ENCODE results near the gene LCE3A. TPM values are rescaled to one million over a fixed set of nuclear protein-coding genes. Genes with fewer than 3 reads are reported as not detected.

Gene LCE3A, protein sequence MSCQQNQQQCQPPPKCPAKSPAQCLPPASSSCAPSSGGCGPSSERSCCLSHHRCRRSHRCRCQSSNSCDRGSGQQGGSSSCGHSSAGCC
- total RNA-seq (2012; rRNA removed): not detected in 2 replicates
- polyA plus RNA-seq (2012; rRNA removed): not detected in 2 replicates
- polyA plus RNA-seq (2012; cell fraction: cytosol; rRNA removed): not detected in 2 replicates
- polyA plus RNA-seq (2012; cell fraction: nucleus; rRNA removed; ENCODE audit: low replicate concordance): not detected in 2 replicates
- not detected for Bru-seq, nascent RNA
- BruChase-seq, experiment 1, labeled RNA remaining after a 6-hour chase: not detected
- BruChase-seq, experiment 2, labeled RNA remaining after a 2-hour chase: not detected
- long read RNA-seq: 0 reads

DNA sequence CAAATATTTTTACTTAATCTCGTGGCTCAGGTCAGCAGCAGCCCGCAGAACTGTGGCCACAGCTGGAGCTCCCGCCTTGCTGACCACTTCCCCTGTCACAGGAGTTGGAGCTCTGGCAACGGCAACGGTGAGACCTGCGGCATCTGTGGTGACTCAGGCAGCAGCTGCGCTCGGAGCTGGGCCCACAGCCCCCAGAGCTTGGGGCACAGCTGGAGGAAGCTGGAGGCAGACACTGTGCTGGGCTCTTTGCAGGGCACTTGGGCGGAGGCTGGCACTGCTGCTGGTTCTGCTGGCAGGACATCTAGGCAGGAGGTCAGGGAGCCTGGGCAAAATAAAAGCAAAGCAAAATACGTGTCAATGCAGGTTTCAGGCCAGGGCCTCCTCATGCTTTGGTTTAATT lies at the start of gene LCE3A:
TSS of gene LCE3A (minus strand) at position 301 of the 400 bp plus-strand sequence. CDS start at position 301, 0 bp downstream.
- Histone ChIP-seq H4K8ac (ENCODE audit: low read depth in 2 of 2, low read length in 2 of 2) (no peak within 1 kb of the TSS), H4K5ac (ENCODE audit: low read depth, low read length) (no peak within 1 kb of the TSS), H3K18ac (ENCODE audit: low read depth, low read length) (no peak within 1 kb of the TSS), H3K4me3 (ENCODE audit: insufficient read depth, low read depth, low read length) (no peak within 1 kb of the TSS), H2AFZ (replicated peaks; ENCODE audit: low read length, poor library complexity) (no peak within 1 kb of the TSS), H3K4me1 (ENCODE audit: control insufficient read depth, insufficient read depth, low read length) (no peaks in the 10 kb centered on the region), H2BK5ac (ENCODE audit: low read depth, low read length, poor library complexity, severe bottlenecking) (no peak within 1 kb of the TSS), H3K23ac (ENCODE audit: low read depth, low read length) (no peak within 1 kb of the TSS), H3K4me2 (ENCODE audit: low read depth, low read length) (no peak within 1 kb of the TSS), H3K14ac (replicated peaks; ENCODE audit: low read depth, low read length) (no peak within 1 kb of the TSS), H2AK5ac (ENCODE audit: low read depth, low read length) (no peak within 1 kb of the TSS), H2AK9ac (replicated peaks; ENCODE audit: low read depth, low read length, poor library complexity) (no peak within 1 kb of the TSS), H3K27me3 (ENCODE audit: control insufficient read depth, insufficient read depth, low read length) (no peaks in the 10 kb centered on the region), H2BK120ac (ENCODE audit: low read depth, low read length) (no peak within 1 kb of the TSS), H3K36me3 (ENCODE audit: control insufficient read depth, insufficient read depth, low read length) (no peaks in the 10 kb centered on the region), H3K9me1 (ENCODE audit: insufficient read depth, low read length) (no peaks in the 10 kb centered on the region), H3K9me3 (ENCODE audit: control insufficient read depth, insufficient read depth, low read length) (peaks cover 3% of the 10 kb centered on the region), H3K79me1 (ENCODE audit: low read depth in 1 of 2, low read length in 2 of 2) (no peaks in the 10 kb centered on the region), H3K9ac (ENCODE audit: low read depth, low read length) (no peak within 1 kb of the TSS), H3K27ac (ENCODE audit: insufficient read depth, low read length) (no peak within 1 kb of the TSS), H2BK20ac (ENCODE audit: low read depth, low read length) (no peak within 1 kb of the TSS), H4K91ac (ENCODE audit: insufficient read depth, low read depth, low read length) (no peak within 1 kb of the TSS), H3K4ac (ENCODE audit: low read depth, low read length) (no peak within 1 kb of the TSS), H2BK15ac (ENCODE audit: low read depth, low read length) (no peak within 1 kb of the TSS), H3K56ac (ENCODE audit: extremely low read depth, insufficient read depth, low read length) (no peak within 1 kb of the TSS), H4K20me1 (ENCODE audit: insufficient read depth, low read length) (no peaks in the 10 kb centered on the region)
- in situ Hi-C loops (cut with MboI; ENCODE audit: low sequenced_read_pairs): loop anchor here (10.0 kb wide), 1 partner anchor 48 kb away; no protein-coding TSS in a partner anchor
- intact Hi-C loops (cut with micrococcal nuclease): no loop called here
- 68% methylated on average over 6 of the region's 10 CpGs; no CpG with 5 or more reads in 1 of the 2 experiments for WGBS, 2 experiments (ENCODE audit: extremely low coverage in 2 of 2, insufficient read length in 1 of 2)
- ChIA-PET POLR2A (ENCODE audit: unreplicated experiment) (no interaction called here), CTCF (no interaction called here)
- ATAC-seq (ENCODE audit: low read depth) (no peak), DNase-seq (peak; percentile 0)
- dilution Hi-C loops (cut with HindIII; ENCODE audit: low sequenced_read_pairs, unreplicated experiment): no loop called here
- TF ChIP-seq RFX5 (IDR thresholded peaks at IDR 0.05; ENCODE audit: low read depth, low read length) (no peak), POLR2A (IDR thresholded peaks at IDR 0.05; ENCODE audit: low read depth, low read length) (no peak), MAZ (IDR thresholded peaks at IDR 0.05; ENCODE audit: borderline replicate concordance, low read depth, low read length) (no peak), RCOR1 (IDR thresholded peaks at IDR 0.05; ENCODE audit: insufficient replicate concordance, low read length) (no peak), RAD21 (IDR thresholded peaks at IDR 0.05; ENCODE audit: low read length) (no peak), CHD1 (IDR thresholded peaks at IDR 0.05; ENCODE audit: low read depth, low read length) (no peak), MAFK (IDR thresholded peaks at IDR 0.05; ENCODE audit: low read depth, low read length) (no peak), NFE2L2 (IDR thresholded peaks at IDR 0.05; ENCODE audit: low read depth, low read length) (no peak), SMC3 (IDR thresholded peaks at IDR 0.05; ENCODE audit: low read depth, low read length) (no peak)
- TF ChIP-seq, protein P1, sequence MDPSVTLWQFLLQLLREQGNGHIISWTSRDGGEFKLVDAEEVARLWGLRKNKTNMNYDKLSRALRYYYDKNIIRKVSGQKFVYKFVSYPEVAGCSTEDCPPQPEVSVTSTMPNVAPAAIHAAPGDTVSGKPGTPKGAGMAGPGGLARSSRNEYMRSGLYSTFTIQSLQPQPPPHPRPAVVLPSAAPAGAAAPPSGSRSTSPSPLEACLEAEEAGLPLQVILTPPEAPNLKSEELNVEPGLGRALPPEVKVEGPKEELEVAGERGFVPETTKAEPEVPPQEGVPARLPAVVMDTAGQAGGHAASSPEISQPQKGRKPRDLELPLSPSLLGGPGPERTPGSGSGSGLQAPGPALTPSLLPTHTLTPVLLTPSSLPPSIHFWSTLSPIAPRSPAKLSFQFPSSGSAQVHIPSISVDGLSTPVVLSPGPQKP (IDR thresholded peaks at IDR 0.05; ENCODE audit: borderline replicate concordance, low read depth, low read length): no peak
- TF ChIP-seq, protein P2, sequence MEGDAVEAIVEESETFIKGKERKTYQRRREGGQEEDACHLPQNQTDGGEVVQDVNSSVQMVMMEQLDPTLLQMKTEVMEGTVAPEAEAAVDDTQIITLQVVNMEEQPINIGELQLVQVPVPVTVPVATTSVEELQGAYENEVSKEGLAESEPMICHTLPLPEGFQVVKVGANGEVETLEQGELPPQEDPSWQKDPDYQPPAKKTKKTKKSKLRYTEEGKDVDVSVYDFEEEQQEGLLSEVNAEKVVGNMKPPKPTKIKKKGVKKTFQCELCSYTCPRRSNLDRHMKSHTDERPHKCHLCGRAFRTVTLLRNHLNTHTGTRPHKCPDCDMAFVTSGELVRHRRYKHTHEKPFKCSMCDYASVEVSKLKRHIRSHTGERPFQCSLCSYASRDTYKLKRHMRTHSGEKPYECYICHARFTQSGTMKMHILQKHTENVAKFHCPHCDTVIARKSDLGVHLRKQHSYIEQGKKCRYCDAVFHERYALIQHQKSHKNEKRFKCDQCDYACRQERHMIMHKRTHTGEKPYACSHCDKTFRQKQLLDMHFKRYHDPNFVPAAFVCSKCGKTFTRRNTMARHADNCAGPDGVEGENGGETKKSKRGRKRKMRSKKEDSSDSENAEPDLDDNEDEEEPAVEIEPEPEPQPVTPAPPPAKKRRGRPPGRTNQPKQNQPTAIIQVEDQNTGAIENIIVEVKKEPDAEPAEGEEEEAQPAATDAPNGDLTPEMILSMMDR (conservative IDR thresholded peaks at IDR 0.05; ENCODE audit: low read depth, low read length): no peak
- no TSS peak for BruUV-seq (replicated peaks)
